ENCODE results near the gene SLC7A10. TPM values are rescaled to one million over a fixed set of nuclear protein-coding genes. Genes with fewer than 3 reads are reported as not detected.

SLC7A10 gene
- total RNA-seq, 1 experiment from 2014 or later = not detected

DNA sequence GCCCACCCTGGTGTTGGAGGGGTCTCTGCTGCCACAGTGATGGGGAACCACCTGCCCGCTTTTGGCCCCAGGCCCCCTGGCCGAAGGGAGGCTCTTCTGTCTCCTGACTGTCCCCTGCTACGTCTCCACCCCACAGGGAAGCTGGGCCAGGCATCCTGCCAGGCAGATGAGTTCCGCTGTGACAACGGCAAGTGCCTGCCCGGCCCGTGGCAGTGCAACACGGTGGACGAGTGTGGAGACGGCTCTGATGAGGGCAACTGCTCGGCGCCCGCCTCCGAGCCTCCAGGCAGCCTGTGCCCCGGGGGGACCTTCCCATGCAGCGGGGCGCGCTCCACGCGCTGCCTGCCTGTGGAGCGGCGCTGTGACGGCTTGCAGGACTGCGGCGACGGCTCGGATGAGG is 20.5 kb downstream of the SLC7A10 start:
- no peak for DNase-seq (ENCODE audit: unreplicated experiment)
- no TSS peak for BruUV-seq (replicated peaks)
- no peak for TF ChIP-seq CTCF (IDR thresholded peaks at IDR 0.05; ENCODE audit: unreplicated experiment)
- Mint-ChIP-seq H3K9me3 (ENCODE audit: unreplicated experiment) (no peaks in the 10 kb centered on the region), H3K4me1 (ENCODE audit: insufficient read depth, unreplicated experiment) (no peaks in the 10 kb centered on the region), H3K4me3 (ENCODE audit: unreplicated experiment) (no peak overlapping the region), H3K27me3 (ENCODE audit: insufficient read depth, unreplicated experiment) (no peaks in the 10 kb centered on the region), H3K36me3 (ENCODE audit: insufficient read depth, unreplicated experiment) (no peaks in the 10 kb centered on the region), H3K27ac (ENCODE audit: low read depth, unreplicated experiment) (no peak overlapping the region)
- intact Hi-C loops (cut with micrococcal nuclease) = no loop called here
- ChIA-PET CTCF (interaction anchor here (0.6 to 1.0 kb wide), 2 partner anchors 21 to 80 kb away, joined by 3 to 4 read pairs; no protein-coding TSS in a partner anchor), POLR2A (no interaction called here)

GRCh38 chr19:33204136-33204973 is 21.3 kb downstream of the SLC7A10 start:
- Mint-ChIP-seq H3K27me3 (ENCODE audit: insufficient read depth, unreplicated experiment) (no peaks in the 10 kb centered on the region), H3K27ac (ENCODE audit: low read depth, unreplicated experiment) (no peak overlapping the region), H3K36me3 (ENCODE audit: insufficient read depth, unreplicated experiment) (no peaks in the 10 kb centered on the region), H3K4me1 (ENCODE audit: insufficient read depth, unreplicated experiment) (no peaks in the 10 kb centered on the region), H3K4me3 (ENCODE audit: unreplicated experiment) (no peak overlapping the region), H3K9me3 (ENCODE audit: unreplicated experiment) (no peaks in the 10 kb centered on the region)
- TF ChIP-seq CTCF (IDR thresholded peaks at IDR 0.05; ENCODE audit: unreplicated experiment) = no peak
- no TSS peak for BruUV-seq (replicated peaks)
- ChIA-PET POLR2A (no interaction called here), CTCF (interaction anchor here (0.6 to 1.0 kb wide), 3 partner anchors 20 to 79 kb away, joined by 3 to 4 read pairs (median 3); no protein-coding TSS in a partner anchor)
- DNase-seq (ENCODE audit: unreplicated experiment) = no peak
- intact Hi-C loops (cut with micrococcal nuclease) = no loop called here

- POLR2A ChIA-PET = no interaction called here
- Mint-ChIP-seq H3K36me3 (ENCODE audit: insufficient read depth, unreplicated experiment) (no peaks in the 10 kb centered on the region), H3K4me3 (ENCODE audit: unreplicated experiment) (no peak overlapping the region), H3K27me3 (ENCODE audit: insufficient read depth, unreplicated experiment) (no peaks in the 10 kb centered on the region), H3K4me1 (ENCODE audit: insufficient read depth, unreplicated experiment) (no peaks in the 10 kb centered on the region), H3K27ac (ENCODE audit: low read depth, unreplicated experiment) (no peak overlapping the region), H3K9me3 (ENCODE audit: unreplicated experiment) (no peaks in the 10 kb centered on the region)
- CTCF ChIA-PET = interaction anchor here (1.6 kb wide), 1 partner anchor 212 kb away, joined by 3 read pairs; no protein-coding TSS in a partner anchor
- no peak for TF ChIP-seq CTCF (IDR thresholded peaks at IDR 0.05; ENCODE audit: unreplicated experiment)
- DNase-seq (ENCODE audit: unreplicated experiment) = no peak
- intact Hi-C loops (cut with micrococcal nuclease) = no loop called here
- BruUV-seq (replicated peaks) = no TSS peak
These were observed 22.1 kb downstream of the SLC7A10 start for GRCh38 chr19:33203529-33203928.

DNA sequence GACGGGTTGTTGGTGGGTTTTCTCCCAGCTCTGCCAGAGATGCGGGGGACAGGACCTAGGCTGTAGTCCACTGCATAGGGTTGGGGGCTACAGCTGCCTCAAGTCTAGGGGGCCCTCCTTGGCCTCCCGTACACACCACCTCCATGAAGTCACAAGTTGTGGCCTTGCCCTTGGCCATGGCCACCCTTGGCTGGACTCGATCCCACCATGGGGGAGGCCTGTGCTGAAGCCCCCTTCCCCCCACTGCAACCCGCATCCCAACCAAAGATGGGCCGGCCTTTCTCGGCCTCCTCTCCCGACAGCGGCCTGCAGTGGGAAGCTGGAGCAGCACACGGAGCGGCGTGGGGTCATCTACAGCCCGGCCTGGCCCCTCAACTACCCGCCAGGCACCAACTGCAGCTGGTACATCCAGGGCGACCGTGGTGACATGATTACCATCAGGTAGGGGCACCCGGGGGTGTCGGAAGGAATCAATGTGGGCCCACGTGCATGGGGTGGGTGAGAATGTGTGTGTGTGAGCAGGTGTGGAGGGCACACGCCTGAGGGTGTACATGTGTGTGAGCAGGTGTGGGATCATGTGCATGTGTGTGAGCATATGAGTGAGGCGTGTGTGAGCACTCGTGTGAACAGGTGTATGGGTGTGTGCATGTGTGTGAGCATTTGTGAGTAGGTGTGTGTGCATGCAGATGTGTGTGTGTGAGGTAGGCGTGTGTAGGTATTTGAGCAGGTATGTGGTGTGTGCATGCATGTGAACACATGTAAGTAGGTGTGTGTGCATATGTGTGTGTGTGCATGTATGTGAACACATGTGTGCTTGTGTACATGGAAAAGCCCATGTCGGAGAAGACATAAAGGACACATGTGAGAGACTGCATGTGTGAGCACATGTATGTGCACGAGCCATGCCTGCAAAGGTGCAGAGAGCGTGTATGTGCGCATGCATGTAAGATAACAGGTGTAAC is 22.8 kb downstream of the SLC7A10 start:
- DNase-seq (ENCODE audit: unreplicated experiment) = no peak
- ChIA-PET POLR2A (interaction anchor here (1.5 kb wide), 1 partner anchor 26 kb away, joined by 5 read pairs; no protein-coding TSS in a partner anchor), CTCF (interaction anchor here (0.5 to 1.6 kb wide), 3 partner anchors 14 to 760 kb away, joined by 3 to 6 read pairs (median 4); no protein-coding TSS in a partner anchor)
- intact Hi-C loops (cut with micrococcal nuclease) = no loop called here
- Mint-ChIP-seq H3K4me3 (ENCODE audit: unreplicated experiment) (no peak overlapping the region), H3K9me3 (ENCODE audit: unreplicated experiment) (no peaks in the 10 kb centered on the region), H3K27ac (ENCODE audit: low read depth, unreplicated experiment) (no peak overlapping the region), H3K4me1 (ENCODE audit: insufficient read depth, unreplicated experiment) (no peaks in the 10 kb centered on the region), H3K27me3 (ENCODE audit: insufficient read depth, unreplicated experiment) (no peaks in the 10 kb centered on the region), H3K36me3 (ENCODE audit: insufficient read depth, unreplicated experiment) (no peaks in the 10 kb centered on the region)
- no TSS peak for BruUV-seq (replicated peaks)
- TF ChIP-seq CTCF (IDR thresholded peaks at IDR 0.05; ENCODE audit: unreplicated experiment) = no peak
